GM12865 (cell line): ENCODE results near the gene ETS1.

Experiments used
- DNase-seq: peaks from one replicate; pipeline ENCODE4 v3.0.0; 2010; ENCODE audit warnings: low read depth
- H3K4me3 ChIP-seq: 2 replicates; pipeline ENCODE4 v1.5.1; 2011; ENCODE audit warnings: mild to moderate bottlenecking, low read depth, low read length, control low read depth
- CTCF ChIP-seq: IDR thresholded peaks from 2 replicates; pipeline ENCODE4 v1.5.1; 2011; ENCODE audit warnings: low read length, control low read depth, low read depth, inconsistent platforms; ENCODE audit not compliant: insufficient read depth; ENCODE audit errors: missing control alignments

The ETS1 gene

DNA sequence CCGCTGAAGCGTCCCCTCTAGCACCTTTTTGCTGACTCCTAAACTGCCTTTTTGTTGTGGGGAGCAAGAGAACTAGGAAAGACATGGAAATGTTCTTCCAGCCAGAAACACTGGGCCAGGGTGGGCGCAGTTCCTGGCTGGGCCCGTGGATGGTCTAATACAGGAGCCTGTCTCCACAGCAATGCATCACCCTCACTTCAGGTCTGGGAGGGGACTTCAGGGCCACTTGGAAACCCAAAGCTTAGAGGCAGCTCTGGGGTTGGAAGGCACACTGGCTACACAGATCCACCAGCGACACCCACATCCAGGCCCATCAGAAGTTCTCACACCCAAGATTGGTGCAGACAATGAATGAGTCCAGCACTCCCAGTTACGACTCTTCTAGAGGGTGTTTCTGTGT is 120.3 kb downstream of the ETS1 start:
- DNase-seq = no peak
- no peak for TF ChIP-seq CTCF
- no peak overlapping the region for H3K4me3 ChIP-seq

GRCh38 chr11:128465946-128466705 is 121.2 kb downstream of the ETS1 start:
- TF ChIP-seq CTCF = no peak
- DNase-seq = no peak
- H3K4me3 ChIP-seq = no peak overlapping the region

DNA sequence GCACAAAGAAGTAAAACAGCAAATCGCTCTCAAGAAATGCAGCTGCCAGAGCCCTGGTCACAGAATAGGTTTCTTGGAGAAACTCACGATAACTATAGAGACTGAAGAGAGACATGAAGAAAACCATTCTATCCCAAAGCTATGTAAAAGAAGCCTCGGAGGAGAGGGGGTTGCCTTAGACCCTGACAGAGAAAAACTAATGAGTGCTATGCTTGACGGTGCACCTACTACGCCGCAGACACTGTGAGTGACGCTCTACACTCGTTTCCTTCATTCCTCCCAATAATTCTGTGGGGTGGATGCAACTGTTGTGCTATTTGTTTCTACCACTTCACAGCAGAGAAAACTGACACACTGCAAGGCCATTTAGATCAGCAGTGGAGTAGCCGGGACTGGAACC is 121.8 kb downstream of the ETS1 start:
- no peak for TF ChIP-seq CTCF
- H3K4me3 ChIP-seq = no peak overlapping the region
- DNase-seq = no peak

DNA sequence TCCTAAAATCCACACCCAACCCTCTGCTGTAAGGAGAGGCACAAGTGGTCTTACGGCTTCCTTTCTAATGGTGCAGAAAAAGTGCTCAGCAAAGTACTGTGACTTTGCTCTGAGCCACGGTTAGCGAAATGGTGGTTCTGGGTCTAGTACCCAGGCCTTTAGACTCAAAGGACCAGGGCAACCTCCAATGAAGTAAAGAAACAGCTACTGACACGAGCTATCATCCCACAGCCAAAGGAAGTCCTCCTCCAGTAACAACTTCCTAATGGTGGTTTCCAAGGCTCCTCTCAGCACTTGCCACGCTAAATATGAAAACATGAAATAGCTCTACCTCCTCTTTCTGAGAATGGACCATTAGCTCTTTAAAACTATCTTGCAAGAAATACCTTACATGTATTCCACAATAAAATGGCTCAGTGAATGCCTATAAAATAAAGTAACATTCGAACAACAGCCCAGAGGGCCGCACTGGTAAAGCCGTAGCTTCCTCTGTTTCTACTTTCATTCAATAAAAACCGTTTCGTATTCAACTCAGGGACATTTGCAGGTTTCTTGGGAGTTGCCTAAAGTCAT is 122.4 kb downstream of the ETS1 start:
- TF ChIP-seq CTCF = no peak
- H3K4me3 ChIP-seq = no peak overlapping the region
- DNase-seq = no peak

GRCh38 chr11:128463979-128464378 is 123.4 kb downstream of the ETS1 start:
- no peak for DNase-seq
- no peak overlapping the region for H3K4me3 ChIP-seq
- no peak for TF ChIP-seq CTCF

GRCh38 chr11:128463371-128463829 is 124.0 kb downstream of the ETS1 start:
- no peak overlapping the region for H3K4me3 ChIP-seq
- no peak for DNase-seq
- no peak for TF ChIP-seq CTCF
